Cardiac fibroblast (primary cell): ENCODE data around the gene VEZF1.
A peak's percentile ranks its signal among the peaks of the same experiment; 100 is the strongest.

ENCODE experiments used
- DNase-seq, 2 donors: peaks; one replicate each; pipeline versions ENCODE4 v3.0.0 to v3.0.0-alpha.2; 2010; ENCODE audit warnings: low read depth in 2 of 2
- H3K4me3 ChIP-seq, 2 donors: replicated peaks in 1 of 2; 1 replicate in 1 of 2; 2 replicates in 1 of 2; pipeline ENCODE4 v1.5.1; 2011; ENCODE audit warnings: low read depth in 2 of 2, low read length in 2 of 2, mild to moderate bottlenecking in 2 of 2, moderate library complexity in 1 of 2
- TF ChIP-seq, protein P1 (sequence below): IDR thresholded peaks from one replicate; pipeline ENCODE4 v1.5.1; 2011; ENCODE audit warnings: low read depth, mild to moderate bottlenecking, low read length, inconsistent platforms

VEZF1 gene

DNA sequence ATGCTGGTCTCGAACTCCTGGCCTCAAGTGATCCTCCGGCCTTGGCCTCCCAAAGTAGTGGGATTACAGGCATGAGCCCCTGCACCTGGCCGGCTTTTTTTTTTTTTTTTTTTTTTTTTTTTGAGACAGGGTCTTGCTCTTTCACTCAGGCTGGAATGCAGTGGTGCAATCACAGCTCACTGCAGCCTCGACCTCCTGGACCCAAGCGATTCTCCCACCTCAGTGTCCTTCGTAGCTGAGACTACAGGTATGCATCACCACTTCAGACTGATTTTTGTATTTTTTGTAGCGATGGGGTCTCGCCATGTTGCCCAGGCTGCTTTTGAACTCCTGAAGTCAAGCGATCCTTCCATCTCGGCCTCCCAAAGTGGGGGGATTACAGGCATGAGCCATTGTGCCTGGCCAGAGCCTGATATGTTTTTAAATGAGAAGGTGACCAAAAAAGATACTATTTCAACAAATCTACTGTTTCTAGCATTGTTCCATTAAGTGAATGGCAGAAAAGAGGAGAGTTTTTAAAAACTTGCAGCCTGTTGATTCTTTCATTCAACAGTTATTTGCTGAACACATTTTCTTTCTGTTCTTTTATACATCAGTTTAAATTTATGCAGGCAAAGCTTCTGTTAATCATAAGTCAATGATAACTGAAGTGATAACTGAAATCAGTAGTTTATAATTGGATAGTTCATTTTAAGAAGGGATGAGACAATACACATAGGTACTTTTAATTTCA is 22.2 kb upstream of the VEZF1 start:
- H3K4me3 ChIP-seq: no peak overlapping the region
- TF ChIP-seq, protein P1, sequence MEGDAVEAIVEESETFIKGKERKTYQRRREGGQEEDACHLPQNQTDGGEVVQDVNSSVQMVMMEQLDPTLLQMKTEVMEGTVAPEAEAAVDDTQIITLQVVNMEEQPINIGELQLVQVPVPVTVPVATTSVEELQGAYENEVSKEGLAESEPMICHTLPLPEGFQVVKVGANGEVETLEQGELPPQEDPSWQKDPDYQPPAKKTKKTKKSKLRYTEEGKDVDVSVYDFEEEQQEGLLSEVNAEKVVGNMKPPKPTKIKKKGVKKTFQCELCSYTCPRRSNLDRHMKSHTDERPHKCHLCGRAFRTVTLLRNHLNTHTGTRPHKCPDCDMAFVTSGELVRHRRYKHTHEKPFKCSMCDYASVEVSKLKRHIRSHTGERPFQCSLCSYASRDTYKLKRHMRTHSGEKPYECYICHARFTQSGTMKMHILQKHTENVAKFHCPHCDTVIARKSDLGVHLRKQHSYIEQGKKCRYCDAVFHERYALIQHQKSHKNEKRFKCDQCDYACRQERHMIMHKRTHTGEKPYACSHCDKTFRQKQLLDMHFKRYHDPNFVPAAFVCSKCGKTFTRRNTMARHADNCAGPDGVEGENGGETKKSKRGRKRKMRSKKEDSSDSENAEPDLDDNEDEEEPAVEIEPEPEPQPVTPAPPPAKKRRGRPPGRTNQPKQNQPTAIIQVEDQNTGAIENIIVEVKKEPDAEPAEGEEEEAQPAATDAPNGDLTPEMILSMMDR: no peak
- no peak for DNase-seq

DNA sequence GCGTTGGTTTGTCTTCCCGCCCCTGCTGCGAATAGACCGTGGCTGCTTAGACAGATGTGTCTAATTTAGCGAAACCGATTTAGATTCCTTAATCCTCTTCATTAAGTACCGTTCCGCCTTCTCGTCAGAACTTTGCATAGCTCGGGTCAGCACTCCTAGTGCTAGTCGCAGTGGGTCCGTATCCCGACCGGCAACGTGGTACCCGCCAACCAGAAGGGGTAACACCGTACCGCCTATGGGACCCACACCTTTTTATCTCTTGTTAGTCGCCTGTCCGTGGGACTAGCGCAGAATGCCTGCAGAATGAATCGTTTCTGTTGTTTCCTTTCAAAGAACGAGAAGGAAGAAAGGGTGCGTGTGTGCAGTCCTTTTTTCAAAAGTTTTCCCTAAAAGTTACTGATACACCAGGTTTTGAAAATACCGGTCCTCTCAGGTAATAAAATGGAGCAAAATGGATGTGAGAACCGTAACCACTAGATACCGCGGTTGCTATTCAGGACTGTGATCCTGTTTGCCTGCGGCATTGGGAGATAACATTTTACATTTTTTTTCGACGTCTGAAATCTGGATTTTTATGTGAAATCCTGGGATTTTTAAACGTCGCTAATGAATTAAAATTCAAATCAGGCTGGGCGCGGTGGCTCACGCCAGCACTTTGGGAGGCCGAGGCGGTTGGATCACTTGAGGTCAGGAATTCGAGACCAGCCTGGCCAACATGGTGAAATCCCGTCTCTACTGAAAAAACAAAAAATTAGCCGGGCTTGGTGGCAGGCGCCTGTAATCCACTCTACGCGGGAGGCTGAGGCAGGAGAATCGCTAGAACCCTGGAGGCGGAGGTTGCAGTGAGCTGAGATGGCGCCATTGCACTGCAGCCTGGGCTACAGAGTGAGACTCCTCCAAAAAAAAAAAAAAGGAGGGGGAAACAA is 20.0 kb upstream of the VEZF1 start:
- TF ChIP-seq, protein P1: no peak
- H3K4me3 ChIP-seq: peak overlapping the region; percentile 96 to 97
- DNase-seq: no peak

GRCh38 chr17:58006924-58007780 is 19.1 kb upstream of the VEZF1 start, which contains the start of gene SRSF1:
TSS of gene SRSF1 (minus strand) at chr17:58007246. CDS start at chr17:58007137, 109 bp downstream.
- TF ChIP-seq, protein P1: no peak
- H3K4me3 ChIP-seq: peak within 1 kb of the TSS; percentile 96 to 97

GRCh38 chr17:58006560-58006923 is 18.5 kb upstream of the VEZF1 start:
- TF ChIP-seq, protein P1: no peak
- H3K4me3 ChIP-seq: peak overlapping the region; percentile 96 to 97
- DNase-seq: peak; percentile 78 to 79

More at GRCh38 chr17:58006924-58007780, 19.1 kb upstream of the VEZF1 start, which contains the start of gene SRSF1:
- DNase-seq: peak; percentile 98

DNA sequence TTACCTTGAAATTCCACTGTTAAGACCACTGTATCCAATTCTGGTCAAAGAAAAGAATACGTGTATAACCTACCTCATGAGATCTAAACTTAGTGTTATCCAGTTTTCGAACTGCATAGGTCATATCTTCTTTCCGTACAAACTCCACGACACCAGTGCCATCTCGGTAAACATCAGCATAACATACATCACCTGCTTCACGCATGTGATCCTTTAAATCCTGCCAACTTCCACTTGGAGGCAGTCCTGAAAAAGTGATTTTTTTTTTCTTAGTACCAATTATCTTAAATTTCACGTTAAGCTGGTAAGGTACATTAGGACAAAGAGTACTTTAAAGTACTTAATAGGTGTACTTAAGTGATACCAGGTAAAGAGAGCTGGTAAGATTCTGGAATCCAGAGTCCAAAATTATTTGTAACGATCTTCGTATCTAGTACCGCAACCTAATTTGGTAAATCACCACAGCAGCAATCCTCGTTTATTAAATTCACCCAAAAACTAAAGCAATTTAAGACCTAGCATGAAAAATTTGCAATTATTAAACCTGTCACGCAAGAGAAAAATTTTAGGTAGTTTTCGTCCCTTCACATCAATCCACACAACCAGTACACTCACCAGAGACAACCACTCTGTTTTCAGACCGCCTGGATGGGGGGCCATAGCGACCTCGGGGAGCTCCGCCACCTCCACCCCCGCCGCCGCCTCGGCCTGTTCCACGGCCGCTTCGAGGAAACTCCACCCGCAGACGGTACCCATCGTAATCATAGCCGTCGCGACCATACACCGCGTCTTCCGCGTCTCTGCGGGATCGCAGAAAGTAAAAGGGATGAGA is 17.9 kb upstream of the VEZF1 start:
- DNase-seq: no peak
- peak overlapping the region; percentile 96 to 97 for H3K4me3 ChIP-seq
- TF ChIP-seq, protein P1: no peak
